Neural cell (in vitro differentiated cells): ENCODE data around the gene BCL11B.

ENCODE experiments used
- CTCF ChIP-seq: fragments of 450-650 bp; IDR thresholded peaks from 2 replicates; pipeline ENCODE4 v1.5.1; 2014; ENCODE audit warnings: antibody characterized with exemption, mild to moderate bottlenecking, moderate library complexity; ENCODE audit not compliant: poor library complexity, severe bottlenecking
- EP300 ChIP-seq: fragments of 450-650 bp; conservative IDR thresholded peaks from 2 replicates; pipeline ENCODE4 v1.6.1; 2014; ENCODE audit warnings: antibody characterized with exemption, mild to moderate bottlenecking, moderate library complexity; ENCODE audit not compliant: poor library complexity, severe bottlenecking
- POLR2AphosphoS5 ChIP-seq: IDR thresholded peaks from 2 replicates; pipeline ENCODE4 v1.6.1; 2012
- RAD21 ChIP-seq: fragments of 450-650 bp; conservative IDR thresholded peaks from 2 replicates; pipeline ENCODE4 v1.6.1; 2014; ENCODE audit warnings: antibody characterized with exemption, mild to moderate bottlenecking, moderate library complexity
- TAF1 ChIP-seq: IDR thresholded peaks from 2 replicates; pipeline ENCODE4 v1.6.1; 2012; ENCODE audit warnings: low read depth
- TF ChIP-seq, protein P1 (sequence below): IDR thresholded peaks from 2 replicates; pipeline ENCODE4 v1.6.1; 2012; ENCODE audit warnings: borderline replicate concordance

DNA sequence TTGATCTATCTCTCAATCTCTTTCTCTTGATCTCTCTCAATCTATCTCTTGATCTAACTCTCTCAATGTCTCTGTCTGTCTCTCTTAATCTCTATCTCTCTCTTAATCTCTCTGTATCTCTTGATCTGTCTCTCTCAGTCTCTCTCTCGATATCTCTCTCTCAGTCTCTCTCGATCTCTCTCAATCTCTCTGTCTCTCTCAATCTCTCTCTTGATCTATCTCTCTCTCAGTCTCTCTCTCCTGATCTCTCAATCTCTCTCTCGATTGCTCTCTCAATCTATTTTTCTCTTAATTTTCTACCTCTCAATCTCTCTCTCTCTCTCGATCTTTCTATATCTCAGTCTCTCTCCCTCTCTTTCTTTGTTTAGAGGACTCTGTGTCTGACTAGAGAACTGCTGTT is 126.7 kb downstream of the BCL11B start:
- TF ChIP-seq CTCF (no peak), TAF1 (no peak), RAD21 (no peak), POLR2AphosphoS5 (no peak), EP300 (no peak)
- TF ChIP-seq, protein P1, sequence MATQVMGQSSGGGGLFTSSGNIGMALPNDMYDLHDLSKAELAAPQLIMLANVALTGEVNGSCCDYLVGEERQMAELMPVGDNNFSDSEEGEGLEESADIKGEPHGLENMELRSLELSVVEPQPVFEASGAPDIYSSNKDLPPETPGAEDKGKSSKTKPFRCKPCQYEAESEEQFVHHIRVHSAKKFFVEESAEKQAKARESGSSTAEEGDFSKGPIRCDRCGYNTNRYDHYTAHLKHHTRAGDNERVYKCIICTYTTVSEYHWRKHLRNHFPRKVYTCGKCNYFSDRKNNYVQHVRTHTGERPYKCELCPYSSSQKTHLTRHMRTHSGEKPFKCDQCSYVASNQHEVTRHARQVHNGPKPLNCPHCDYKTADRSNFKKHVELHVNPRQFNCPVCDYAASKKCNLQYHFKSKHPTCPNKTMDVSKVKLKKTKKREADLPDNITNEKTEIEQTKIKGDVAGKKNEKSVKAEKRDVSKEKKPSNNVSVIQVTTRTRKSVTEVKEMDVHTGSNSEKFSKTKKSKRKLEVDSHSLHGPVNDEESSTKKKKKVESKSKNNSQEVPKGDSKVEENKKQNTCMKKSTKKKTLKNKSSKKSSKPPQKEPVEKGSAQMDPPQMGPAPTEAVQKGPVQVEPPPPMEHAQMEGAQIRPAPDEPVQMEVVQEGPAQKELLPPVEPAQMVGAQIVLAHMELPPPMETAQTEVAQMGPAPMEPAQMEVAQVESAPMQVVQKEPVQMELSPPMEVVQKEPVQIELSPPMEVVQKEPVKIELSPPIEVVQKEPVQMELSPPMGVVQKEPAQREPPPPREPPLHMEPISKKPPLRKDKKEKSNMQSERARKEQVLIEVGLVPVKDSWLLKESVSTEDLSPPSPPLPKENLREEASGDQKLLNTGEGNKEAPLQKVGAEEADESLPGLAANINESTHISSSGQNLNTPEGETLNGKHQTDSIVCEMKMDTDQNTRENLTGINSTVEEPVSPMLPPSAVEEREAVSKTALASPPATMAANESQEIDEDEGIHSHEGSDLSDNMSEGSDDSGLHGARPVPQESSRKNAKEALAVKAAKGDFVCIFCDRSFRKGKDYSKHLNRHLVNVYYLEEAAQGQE = no peak
